Measurements from ENCODE around the gene ZNF283. TPM values are rescaled to one million over a fixed set of nuclear protein-coding genes. Genes with fewer than 3 reads are reported as not detected.

ZNF283 gene
- total and polyA plus RNA-seq, 2 of the 13 experiments (the other 11 are each of a cell fraction or from before 2014, with no cell fraction given), result 2.0 to 11.1 TPM

DNA sequence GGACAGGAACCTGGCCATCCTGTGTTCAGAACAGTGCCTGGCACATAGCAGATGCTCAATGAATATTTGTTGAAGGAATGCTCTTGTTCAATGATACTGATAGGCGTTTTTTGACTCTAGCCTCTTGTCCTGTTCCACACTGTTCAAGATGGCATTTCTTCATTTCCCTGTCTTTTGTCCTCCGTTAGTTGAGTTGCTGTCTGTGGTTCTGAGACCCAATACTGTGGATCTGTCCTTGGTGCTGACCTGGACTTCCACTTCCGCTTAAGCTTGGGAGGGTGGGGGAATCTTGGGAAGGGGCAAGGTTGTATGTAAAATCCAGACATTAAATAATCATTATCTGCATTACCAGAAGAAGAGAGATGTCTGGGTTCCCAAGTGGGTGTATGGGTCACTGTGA lies 38.1 kb upstream of the ZNF283 start (continued):
- TF ChIP-seq, protein P1, sequence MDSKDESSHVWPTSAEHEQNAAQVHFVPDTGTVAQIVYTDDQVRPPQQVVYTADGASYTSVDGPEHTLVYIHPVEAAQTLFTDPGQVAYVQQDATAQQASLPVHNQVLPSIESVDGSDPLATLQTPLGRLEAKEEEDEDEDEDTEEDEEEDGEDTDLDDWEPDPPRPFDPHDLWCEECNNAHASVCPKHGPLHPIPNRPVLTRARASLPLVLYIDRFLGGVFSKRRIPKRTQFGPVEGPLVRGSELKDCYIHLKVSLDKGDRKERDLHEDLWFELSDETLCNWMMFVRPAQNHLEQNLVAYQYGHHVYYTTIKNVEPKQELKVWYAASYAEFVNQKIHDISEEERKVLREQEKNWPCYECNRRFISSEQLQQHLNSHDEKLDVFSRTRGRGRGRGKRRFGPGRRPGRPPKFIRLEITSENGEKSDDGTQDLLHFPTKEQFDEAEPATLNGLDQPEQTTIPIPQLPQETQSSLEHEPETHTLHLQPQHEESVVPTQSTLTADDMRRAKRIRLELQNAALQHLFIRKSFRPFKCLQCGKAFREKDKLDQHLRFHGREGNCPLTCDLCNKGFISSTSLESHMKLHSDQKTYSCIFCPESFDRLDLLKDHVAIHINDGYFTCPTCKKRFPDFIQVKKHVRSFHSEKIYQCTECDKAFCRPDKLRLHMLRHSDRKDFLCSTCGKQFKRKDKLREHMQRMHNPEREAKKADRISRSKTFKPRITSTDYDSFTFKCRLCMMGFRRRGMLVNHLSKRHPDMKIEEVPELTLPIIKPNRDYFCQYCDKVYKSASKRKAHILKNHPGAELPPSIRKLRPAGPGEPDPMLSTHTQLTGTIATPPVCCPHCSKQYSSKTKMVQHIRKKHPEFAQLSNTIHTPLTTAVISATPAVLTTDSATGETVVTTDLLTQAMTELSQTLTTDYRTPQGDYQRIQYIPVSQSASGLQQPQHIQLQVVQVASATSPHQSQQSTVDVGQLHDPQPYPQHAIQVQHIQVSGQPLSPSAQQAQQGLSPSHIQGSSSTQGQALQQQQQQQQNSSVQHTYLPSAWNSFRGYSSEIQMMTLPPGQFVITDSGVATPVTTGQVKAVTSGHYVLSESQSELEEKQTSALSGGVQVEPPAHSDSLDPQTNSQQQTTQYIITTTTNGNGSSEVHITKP (CRISPR knock-in tag; IDR thresholded peaks at IDR 0.05; ENCODE audit: low read depth), result peak; percentile 43; the same call in 1 of the 2 replicates
- TF ChIP-seq, protein P2, sequence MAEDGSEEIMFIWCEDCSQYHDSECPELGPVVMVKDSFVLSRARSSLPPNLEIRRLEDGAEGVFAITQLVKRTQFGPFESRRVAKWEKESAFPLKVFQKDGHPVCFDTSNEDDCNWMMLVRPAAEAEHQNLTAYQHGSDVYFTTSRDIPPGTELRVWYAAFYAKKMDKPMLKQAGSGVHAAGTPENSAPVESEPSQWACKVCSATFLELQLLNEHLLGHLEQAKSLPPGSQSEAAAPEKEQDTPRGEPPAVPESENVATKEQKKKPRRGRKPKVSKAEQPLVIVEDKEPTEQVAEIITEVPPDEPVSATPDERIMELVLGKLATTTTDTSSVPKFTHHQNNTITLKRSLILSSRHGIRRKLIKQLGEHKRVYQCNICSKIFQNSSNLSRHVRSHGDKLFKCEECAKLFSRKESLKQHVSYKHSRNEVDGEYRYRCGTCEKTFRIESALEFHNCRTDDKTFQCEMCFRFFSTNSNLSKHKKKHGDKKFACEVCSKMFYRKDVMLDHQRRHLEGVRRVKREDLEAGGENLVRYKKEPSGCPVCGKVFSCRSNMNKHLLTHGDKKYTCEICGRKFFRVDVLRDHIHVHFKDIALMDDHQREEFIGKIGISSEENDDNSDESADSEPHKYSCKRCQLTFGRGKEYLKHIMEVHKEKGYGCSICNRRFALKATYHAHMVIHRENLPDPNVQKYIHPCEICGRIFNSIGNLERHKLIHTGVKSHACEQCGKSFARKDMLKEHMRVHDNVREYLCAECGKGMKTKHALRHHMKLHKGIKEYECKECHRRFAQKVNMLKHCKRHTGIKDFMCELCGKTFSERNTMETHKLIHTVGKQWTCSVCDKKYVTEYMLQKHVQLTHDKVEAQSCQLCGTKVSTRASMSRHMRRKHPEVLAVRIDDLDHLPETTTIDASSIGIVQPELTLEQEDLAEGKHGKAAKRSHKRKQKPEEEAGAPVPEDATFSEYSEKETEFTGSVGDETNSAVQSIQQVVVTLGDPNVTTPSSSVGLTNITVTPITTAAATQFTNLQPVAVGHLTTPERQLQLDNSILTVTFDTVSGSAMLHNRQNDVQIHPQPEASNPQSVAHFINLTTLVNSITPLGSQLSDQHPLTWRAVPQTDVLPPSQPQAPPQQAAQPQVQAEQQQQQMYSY (CRISPR knock-in tag; IDR thresholded peaks at IDR 0.05), result no peak
- TF ChIP-seq RBM22 (optimal IDR thresholded peaks at IDR 0.05; ENCODE audit: low read length), result no peak
- TF ChIP-seq, protein P3, sequence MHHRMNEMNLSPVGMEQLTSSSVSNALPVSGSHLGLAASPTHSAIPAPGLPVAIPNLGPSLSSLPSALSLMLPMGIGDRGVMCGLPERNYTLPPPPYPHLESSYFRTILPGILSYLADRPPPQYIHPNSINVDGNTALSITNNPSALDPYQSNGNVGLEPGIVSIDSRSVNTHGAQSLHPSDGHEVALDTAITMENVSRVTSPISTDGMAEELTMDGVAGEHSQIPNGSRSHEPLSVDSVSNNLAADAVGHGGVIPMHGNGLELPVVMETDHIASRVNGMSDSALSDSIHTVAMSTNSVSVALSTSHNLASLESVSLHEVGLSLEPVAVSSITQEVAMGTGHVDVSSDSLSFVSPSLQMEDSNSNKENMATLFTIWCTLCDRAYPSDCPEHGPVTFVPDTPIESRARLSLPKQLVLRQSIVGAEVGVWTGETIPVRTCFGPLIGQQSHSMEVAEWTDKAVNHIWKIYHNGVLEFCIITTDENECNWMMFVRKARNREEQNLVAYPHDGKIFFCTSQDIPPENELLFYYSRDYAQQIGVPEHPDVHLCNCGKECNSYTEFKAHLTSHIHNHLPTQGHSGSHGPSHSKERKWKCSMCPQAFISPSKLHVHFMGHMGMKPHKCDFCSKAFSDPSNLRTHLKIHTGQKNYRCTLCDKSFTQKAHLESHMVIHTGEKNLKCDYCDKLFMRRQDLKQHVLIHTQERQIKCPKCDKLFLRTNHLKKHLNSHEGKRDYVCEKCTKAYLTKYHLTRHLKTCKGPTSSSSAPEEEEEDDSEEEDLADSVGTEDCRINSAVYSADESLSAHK (CRISPR knock-in tag; IDR thresholded peaks at IDR 0.05; ENCODE audit: borderline replicate concordance), result 0 out of 2 replicates have a peak, but pooled peaks have one; percentile 51
- peak; percentile 89; the same call in 1 of the 2 replicates for TF ChIP-seq TGIF2 (CRISPR knock-in tag; IDR thresholded peaks at IDR 0.05)
- TF ChIP-seq AHR (CRISPR knock-in tag; IDR thresholded peaks at IDR 0.05), result no peak
- TF ChIP-seq ZNF207 (IDR thresholded peaks at IDR 0.05; ENCODE audit: borderline replicate concordance), result no peak
- TF ChIP-seq, protein P4, sequence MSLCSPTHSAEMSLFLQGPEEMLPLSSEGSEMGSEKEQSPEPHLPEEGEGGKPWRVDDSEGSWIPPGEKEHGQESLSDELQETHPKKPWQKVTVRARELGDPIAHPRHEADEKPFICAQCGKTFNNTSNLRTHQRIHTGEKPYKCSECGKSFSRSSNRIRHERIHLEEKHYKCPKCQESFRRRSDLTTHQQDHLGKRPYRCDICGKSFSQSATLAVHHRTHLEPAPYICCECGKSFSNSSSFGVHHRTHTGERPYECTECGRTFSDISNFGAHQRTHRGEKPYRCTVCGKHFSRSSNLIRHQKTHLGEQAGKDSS (CRISPR knock-in tag; IDR thresholded peaks at IDR 0.05; ENCODE audit: borderline replicate concordance, low read depth), result no peak
- TF ChIP-seq, protein P5, sequence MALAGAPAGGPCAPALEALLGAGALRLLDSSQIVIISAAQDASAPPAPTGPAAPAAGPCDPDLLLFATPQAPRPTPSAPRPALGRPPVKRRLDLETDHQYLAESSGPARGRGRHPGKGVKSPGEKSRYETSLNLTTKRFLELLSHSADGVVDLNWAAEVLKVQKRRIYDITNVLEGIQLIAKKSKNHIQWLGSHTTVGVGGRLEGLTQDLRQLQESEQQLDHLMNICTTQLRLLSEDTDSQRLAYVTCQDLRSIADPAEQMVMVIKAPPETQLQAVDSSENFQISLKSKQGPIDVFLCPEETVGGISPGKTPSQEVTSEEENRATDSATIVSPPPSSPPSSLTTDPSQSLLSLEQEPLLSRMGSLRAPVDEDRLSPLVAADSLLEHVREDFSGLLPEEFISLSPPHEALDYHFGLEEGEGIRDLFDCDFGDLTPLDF (CRISPR knock-in tag; IDR thresholded peaks at IDR 0.05), result no peak
- TF ChIP-seq ZFP36 (IDR thresholded peaks at IDR 0.05; ENCODE audit: borderline replicate concordance, low read depth, low read length, partially characterized antibody), result no peak
- 0 out of 2 replicates have a peak, but pooled peaks have one; percentile 62 for TF ChIP-seq KLF11 (CRISPR knock-in tag; IDR thresholded peaks at IDR 0.05)
- no peak for TF ChIP-seq SMAD1 (CRISPR knock-in tag; IDR thresholded peaks at IDR 0.05; ENCODE audit: borderline replicate concordance, low read depth)
- TF ChIP-seq, protein P6, sequence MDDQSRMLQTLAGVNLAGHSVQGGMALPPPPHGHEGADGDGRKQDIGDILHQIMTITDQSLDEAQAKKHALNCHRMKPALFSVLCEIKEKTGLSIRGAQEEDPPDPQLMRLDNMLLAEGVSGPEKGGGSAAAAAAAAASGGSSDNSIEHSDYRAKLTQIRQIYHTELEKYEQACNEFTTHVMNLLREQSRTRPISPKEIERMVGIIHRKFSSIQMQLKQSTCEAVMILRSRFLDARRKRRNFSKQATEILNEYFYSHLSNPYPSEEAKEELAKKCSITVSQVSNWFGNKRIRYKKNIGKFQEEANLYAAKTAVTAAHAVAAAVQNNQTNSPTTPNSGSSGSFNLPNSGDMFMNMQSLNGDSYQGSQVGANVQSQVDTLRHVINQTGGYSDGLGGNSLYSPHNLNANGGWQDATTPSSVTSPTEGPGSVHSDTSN (CRISPR knock-in tag; IDR thresholded peaks at IDR 0.05; ENCODE audit: borderline replicate concordance), result no peak
- no peak for TF ChIP-seq ZNF841 (CRISPR knock-in tag; IDR thresholded peaks at IDR 0.05; ENCODE audit: borderline replicate concordance)

Data from HepG2 (cell line).